Measurements from ENCODE around the gene CDC37.

The CDC37 gene

GRCh38 chr19:10353793-10354391, 49.5 kb downstream of the CDC37 start:
- DNase-seq (ENCODE audit: low read depth, low spot score) = peak; percentile 21

DNA sequence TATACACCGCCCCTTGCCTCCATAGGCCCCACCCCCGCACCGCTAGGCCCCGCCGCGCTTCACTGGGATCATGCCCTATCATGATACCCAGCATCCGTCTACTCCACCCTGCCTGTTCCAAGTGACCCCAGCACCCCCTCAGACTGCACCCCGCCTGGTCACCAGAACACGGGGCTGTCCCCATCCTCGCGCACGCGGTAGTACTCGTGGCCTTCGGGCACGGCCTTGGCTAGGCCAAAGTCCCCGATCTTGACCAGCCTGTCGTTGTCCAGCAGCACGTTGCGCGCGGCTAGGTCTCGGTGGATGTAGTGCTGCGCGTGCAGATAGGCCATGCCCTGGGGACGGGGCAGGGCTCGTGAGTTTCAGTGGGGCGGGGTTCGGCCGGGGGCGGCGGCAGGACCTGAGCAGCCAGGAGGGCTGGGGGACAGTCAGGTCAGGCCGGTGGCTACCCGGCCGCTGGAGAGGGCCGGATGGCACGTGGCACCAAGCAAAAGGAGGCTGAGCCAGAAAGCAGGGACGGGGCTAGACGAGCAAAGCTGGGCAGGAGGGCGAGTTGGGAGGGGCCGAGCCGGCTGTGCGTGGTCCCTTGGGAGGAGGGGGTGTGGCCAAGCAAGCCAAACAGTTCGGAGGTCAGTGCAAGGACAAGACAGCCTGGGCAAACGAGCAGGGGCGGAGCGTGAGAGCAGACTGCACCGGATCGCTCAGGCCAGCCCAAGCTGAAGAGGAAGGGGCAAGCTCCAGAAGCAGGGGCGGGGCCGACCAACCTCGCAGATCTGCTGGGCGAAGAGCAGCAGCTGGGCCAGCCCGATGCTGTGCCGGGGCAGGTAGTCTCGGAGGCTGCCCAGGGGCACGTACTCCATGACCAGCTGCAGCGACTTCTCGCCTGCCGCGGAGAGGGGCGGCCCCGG, 50.3 kb downstream of the CDC37 start:
- DNase-seq (ENCODE audit: low read depth, low spot score) = no peak

- DNase-seq (ENCODE audit: low read depth, low spot score) = no peak
These were observed 56.8 kb downstream of the CDC37 start for GRCh38 chr19:10346509-10346908.

GRCh38 chr19:10344780-10345179, 58.6 kb downstream of the CDC37 start:
- no peak for DNase-seq (ENCODE audit: low read depth, low spot score)

DNA sequence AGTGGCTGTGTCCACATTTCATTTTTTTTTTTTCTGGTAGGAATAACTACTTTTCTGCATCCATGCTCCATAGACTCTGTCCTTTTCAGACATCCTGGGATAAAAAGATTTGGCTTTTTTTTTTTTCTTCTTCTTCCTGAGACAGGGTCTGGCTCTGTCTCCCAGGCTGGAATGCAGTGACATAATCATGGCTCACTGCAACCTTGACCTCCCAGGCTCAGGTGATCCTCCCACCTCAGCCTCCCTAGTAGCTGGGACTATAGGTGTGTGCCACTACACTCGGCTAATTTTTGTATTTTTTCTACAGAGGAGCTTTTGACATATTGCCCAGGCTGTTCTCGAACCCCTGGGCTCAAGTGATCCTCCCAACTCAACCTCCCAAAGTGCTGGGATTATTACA, 59.8 kb downstream of the CDC37 start:
- DNase-seq (ENCODE audit: low read depth, low spot score) = no peak
